T-helper 17 cell (primary cell): ENCODE data around the gene SAMD4B. TPM values are rescaled to one million over a fixed set of nuclear protein-coding genes. Genes with fewer than 3 reads are reported as not detected.
A peak's percentile ranks its signal among the peaks of the same experiment; 100 is the strongest.
"Not testable (repeated sequence)": the region's sequence is repeated elsewhere in the genome, so short reads cannot be mapped to it uniquely, and the experiment has no call there.

Experiments used
- ATAC-seq: fragments of 150-1000 bp; cut with Tn5 transposase; 2 replicates; pipeline ENCODE4 v1.10.0; 2021; ENCODE audit warnings: mild to moderate bottlenecking, moderate library complexity
- DNase-seq, 3 donors: peaks; one replicate each; pipeline versions ENCODE4 v3.0.0 to v3.0.0-alpha.2; 2020 to 2021
- H3K9me3 ChIP-seq: one replicate; pipeline ENCODE4 v1.7.0; 2013; ENCODE audit warnings: low read length, mild to moderate bottlenecking; ENCODE audit not compliant: control insufficient read depth, poor library complexity, severe bottlenecking
- H3K27ac Mint-ChIP-seq: one replicate; pipeline ENCODE4 v1.8.0; 2022; ENCODE audit warnings: mild to moderate bottlenecking, moderate library complexity, mixed read lengths
- H3K27me3 Mint-ChIP-seq: one replicate; pipeline ENCODE4 v1.8.0; 2022; ENCODE audit warnings: mixed read lengths
- H3K36me3 Mint-ChIP-seq: one replicate; pipeline ENCODE4 v1.8.0; 2022; ENCODE audit warnings: low read depth, mixed read lengths
- H3K4me1 Mint-ChIP-seq: one replicate; pipeline ENCODE4 v1.8.0; 2022; ENCODE audit warnings: mild to moderate bottlenecking, mixed read lengths
- H3K4me3 Mint-ChIP-seq: one replicate; pipeline ENCODE4 v1.8.0; 2022; ENCODE audit warnings: mild to moderate bottlenecking, moderate library complexity, mixed read lengths
- total RNA-seq, 4 donors: library from RNA in 2 of 4; stranded (reverse) in 2 of 4; gene quantifications; one replicate each; pipeline ENCODE4 v1.2.3 and lab custom pipeline; 2022 to 2026

SAMD4B gene
- total RNA-seq, 2 donors from 2014 or later: 64.2 to 93.2 TPM

GRCh38 chr19:39319098-39319891 lies 22.9 kb upstream of the SAMD4B start:
- Mint-ChIP-seq H3K4me3 (peak overlapping the region; percentile 85), H3K4me1 (peaks cover 40% of the 10 kb centered on the region), H3K27me3 (no peaks in the 10 kb centered on the region), H3K36me3 (peaks cover 2% of the 10 kb centered on the region), H3K27ac (peak overlapping the region; percentile 85)
- DNase-seq: no peak
- no peaks in the 10 kb centered on the region for H3K9me3 ChIP-seq
- no peak for ATAC-seq

- no peaks in the 10 kb centered on the region for H3K9me3 ChIP-seq
- DNase-seq (no peak), ATAC-seq (no peak)
- Mint-ChIP-seq H3K27me3 (no peaks in the 10 kb centered on the region), H3K27ac (peak overlapping the region; percentile 85), H3K4me1 (peaks cover 40% of the 10 kb centered on the region), H3K4me3 (peak overlapping the region; percentile 86), H3K36me3 (peaks cover 2% of the 10 kb centered on the region)
Measured at GRCh38 chr19:39319892-39320248, 22.4 kb upstream of the SAMD4B start.

- H3K27ac Mint-ChIP-seq: peak overlapping the region; percentile 95
- DNase-seq: no peak
- peaks cover 2% of the 10 kb centered on the region for H3K36me3 Mint-ChIP-seq
- no peak for ATAC-seq
- H3K4me1 Mint-ChIP-seq: peaks cover 40% of the 10 kb centered on the region
- peak overlapping the region; percentile 90 for H3K4me3 Mint-ChIP-seq
- H3K9me3 ChIP-seq: no peaks in the 10 kb centered on the region
- no peaks in the 10 kb centered on the region for H3K27me3 Mint-ChIP-seq
Measured at GRCh38 chr19:39321117-39321831, 20.9 kb upstream of the SAMD4B start.

- Mint-ChIP-seq H3K27ac (peak overlapping the region; percentile 95), H3K36me3 (peaks cover 2% of the 10 kb centered on the region), H3K4me1 (peaks cover 39% of the 10 kb centered on the region), H3K4me3 (peak overlapping the region; percentile 90), H3K27me3 (no peaks in the 10 kb centered on the region)
- no peak for DNase-seq
- H3K9me3 ChIP-seq: no peaks in the 10 kb centered on the region
- ATAC-seq: no peak
Measured at GRCh38 chr19:39321832-39322176, 20.4 kb upstream of the SAMD4B start.

- DNase-seq (no peak), ATAC-seq (no peak)
- no peaks in the 10 kb centered on the region for H3K9me3 ChIP-seq
- H3K4me1 Mint-ChIP-seq: peaks cover 34% of the 10 kb centered on the region
- H3K27ac Mint-ChIP-seq: peak overlapping the region; percentile 54
- no peaks in the 10 kb centered on the region for H3K27me3 Mint-ChIP-seq
- H3K4me3 Mint-ChIP-seq: no peak overlapping the region
- no peaks in the 10 kb centered on the region for H3K36me3 Mint-ChIP-seq
Measured at GRCh38 chr19:39324242-39324842, 17.9 kb upstream of the SAMD4B start.

- Mint-ChIP-seq H3K36me3 (no peaks in the 10 kb centered on the region), H3K4me1 (peaks cover 32% of the 10 kb centered on the region)
Measured at GRCh38 chr19:39325778-39326665, 16.2 kb upstream of the SAMD4B start.

GRCh38 chr19:39327363-39328045 lies 14.7 kb upstream of the SAMD4B start:
- no peaks in the 10 kb centered on the region for H3K27me3 Mint-ChIP-seq
- no peaks in the 10 kb centered on the region for H3K9me3 ChIP-seq
- no peaks in the 10 kb centered on the region for H3K36me3 Mint-ChIP-seq
- DNase-seq (no peak), ATAC-seq (no peak)
- peak overlapping the region; percentile 87 for H3K27ac Mint-ChIP-seq
- H3K4me3 Mint-ChIP-seq: peak overlapping the region; percentile 53
- peaks cover 27% of the 10 kb centered on the region for H3K4me1 Mint-ChIP-seq

More at GRCh38 chr19:39325778-39326665, 16.2 kb upstream of the SAMD4B start:
- no peak overlapping the region for H3K4me3 Mint-ChIP-seq
- no peak overlapping the region for H3K27ac Mint-ChIP-seq
- peak; percentile 56 for ATAC-seq
- H3K9me3 ChIP-seq: no peaks in the 10 kb centered on the region
- no peak for DNase-seq
- no peaks in the 10 kb centered on the region for H3K27me3 Mint-ChIP-seq

- no peaks in the 10 kb centered on the region for H3K9me3 ChIP-seq
- H3K4me1 Mint-ChIP-seq: peaks cover 28% of the 10 kb centered on the region
- DNase-seq: peak; percentile 68 to 86 (median 69)
- no peaks in the 10 kb centered on the region for H3K36me3 Mint-ChIP-seq
- peak overlapping the region; percentile 87 for H3K27ac Mint-ChIP-seq
- H3K27me3 Mint-ChIP-seq: no peaks in the 10 kb centered on the region
- peak overlapping the region; percentile 53 for H3K4me3 Mint-ChIP-seq
- ATAC-seq: peak; percentile 77
Measured at GRCh38 chr19:39328046-39328705, 14.0 kb upstream of the SAMD4B start.

GRCh38 chr19:39329948-39330347 lies 12.3 kb upstream of the SAMD4B start:
- H3K4me1 Mint-ChIP-seq: peaks cover 25% of the 10 kb centered on the region
- peak overlapping the region; percentile 43 for H3K27ac Mint-ChIP-seq

GRCh38 chr19:39332293-39332692 lies 9.9 kb upstream of the SAMD4B start:
- H3K4me1 Mint-ChIP-seq: peaks cover 38% of the 10 kb centered on the region
- peaks cover 6% of the 10 kb centered on the region for H3K36me3 Mint-ChIP-seq
- H3K27me3 Mint-ChIP-seq: no peaks in the 10 kb centered on the region
- peak overlapping the region; percentile 45 for H3K4me3 Mint-ChIP-seq
- H3K27ac Mint-ChIP-seq: no peak overlapping the region
- DNase-seq: no peak
- no peak for ATAC-seq
- no peaks in the 10 kb centered on the region for H3K9me3 ChIP-seq

More at GRCh38 chr19:39329948-39330347, 12.3 kb upstream of the SAMD4B start:
- no peaks in the 10 kb centered on the region for H3K9me3 ChIP-seq
- Mint-ChIP-seq H3K27me3 (no peaks in the 10 kb centered on the region), H3K36me3 (no peaks in the 10 kb centered on the region), H3K4me3 (no peak overlapping the region)
- ATAC-seq (no peak), DNase-seq (no peak)

GRCh38 chr19:39332738-39333137 lies 9.5 kb upstream of the SAMD4B start:
- H3K27me3 Mint-ChIP-seq, ATAC-seq, DNase-seq, H3K9me3 ChIP-seq, H3K36me3 Mint-ChIP-seq: not testable (repeated sequence)
- Mint-ChIP-seq H3K27ac (peak overlapping the region; percentile 24), H3K4me3 (peak overlapping the region; percentile 45), H3K4me1 (peaks cover 42% of the 10 kb centered on the region)

- H3K4me3 Mint-ChIP-seq: peak overlapping the region; percentile 99
Measured at GRCh38 chr19:39333507-39333906, 8.7 kb upstream of the SAMD4B start.

More at GRCh38 chr19:39333507-39333906, 8.7 kb upstream of the SAMD4B start:
- Mint-ChIP-seq H3K36me3 (peaks cover 6% of the 10 kb centered on the region), H3K4me1 (peaks cover 44% of the 10 kb centered on the region), H3K27ac (peak overlapping the region; percentile 24), H3K27me3 (no peaks in the 10 kb centered on the region)
- H3K9me3 ChIP-seq: no peaks in the 10 kb centered on the region
- DNase-seq (no peak), ATAC-seq (no peak)
